A673 (cell line): ENCODE measurements around the gene IL1RN. TPM values are rescaled to one million over a fixed set of nuclear protein-coding genes. Genes with fewer than 3 reads are reported as not detected.

Experiments used
- BruUV-seq: library from RNA; stranded (reverse); fragments of 400-500 nt; replicated peaks from 2 replicates; lab custom pipeline; 2021; lab: Mats Ljungman, UMichigan
- CTCF ChIA-PET: fragments of 300-600 bp; sonication (Branson Sonifier 250); formaldehyde crosslinking; loops from one replicate; lab custom pipeline; 2022; ENCODE audit warnings: antibody characterized with exemption; lab: Charles Lee
- POLR2A ChIA-PET: fragments of 300-600 bp; sonication (Branson Sonifier 250); formaldehyde crosslinking; loops from one replicate; lab custom pipeline; 2022; ENCODE audit warnings: antibody characterized with exemption; ENCODE audit not compliant: low non-redundant PET; lab: Charles Lee
- DNase-seq: peaks from one replicate; pipeline ENCODE4 v3.0.0-alpha.2; 2015; ENCODE audit warnings: low spot score
- H3K27ac ChIP-seq: fragments of 200-600 bp; sonication (generic); 2 replicates; pipeline ENCODE4 v1.5.1; 2016; ENCODE audit warnings: mixed run types, low read depth, mild to moderate bottlenecking, mixed read lengths, antibody characterized with exemption, low read length; ENCODE audit not compliant: poor library complexity, severe bottlenecking
- H3K27me3 ChIP-seq: fragments of 200-600 bp; sonication (generic); replicated peaks from 2 replicates; pipeline ENCODE4 v1.6.1; 2017; ENCODE audit warnings: mixed run types, low read depth, mild to moderate bottlenecking, mixed read lengths, antibody characterized with exemption, low read length; ENCODE audit not compliant: insufficient read depth, poor library complexity
- H3K36me3 ChIP-seq: fragments of 200-600 bp; sonication (generic); 2 replicates; pipeline ENCODE4 v1.6.1; 2016; ENCODE audit warnings: mixed run types, mild to moderate bottlenecking, mixed read lengths, antibody characterized with exemption, low read length; ENCODE audit not compliant: insufficient read depth, poor library complexity, severe bottlenecking
- H3K4me1 ChIP-seq: fragments of 200-600 bp; sonication (generic); 2 replicates; pipeline ENCODE4 v1.6.1; 2017; ENCODE audit warnings: mixed run types, mild to moderate bottlenecking, mixed read lengths, antibody characterized with exemption, low read length; ENCODE audit not compliant: insufficient read depth, poor library complexity, severe bottlenecking
- H3K4me3 ChIP-seq: fragments of 200-600 bp; sonication (generic); 2 replicates; pipeline ENCODE4 v1.5.1; 2016; ENCODE audit warnings: low read depth, mixed run types, mild to moderate bottlenecking, mixed read lengths, low read length; ENCODE audit not compliant: poor library complexity, severe bottlenecking
- H3K9me3 ChIP-seq: fragments of 200-600 bp; sonication (generic); 2 replicates; pipeline ENCODE4 v1.6.1; 2016; ENCODE audit warnings: mixed run types, low read depth, mild to moderate bottlenecking, mixed read lengths, antibody characterized with exemption, low read length; ENCODE audit not compliant: poor library complexity, severe bottlenecking
- EZH2 ChIP-seq: fragments of 200-600 bp; sonication (generic); IDR thresholded peaks from 2 replicates; pipeline ENCODE4 v1.6.1; 2017; ENCODE audit warnings: borderline replicate concordance, low read depth, mild to moderate bottlenecking, mixed read lengths, antibody characterized with exemption, low read length; ENCODE audit not compliant: poor library complexity, severe bottlenecking
- intact Hi-C: fragments of 100-400 bp; cut with micrococcal nuclease; formaldehyde crosslinking; loops from one replicate; pipeline ENCODE4 v1.10.0; 2022; ENCODE audit not compliant: unreplicated experiment
- total RNA-seq: library from RNA; stranded (reverse); gene quantifications from 2 replicates; pipeline ENCODE4 v1.2.3, GENCODE V29; 2021
- TF ChIP-seq, protein P1 (sequence below): fragments of 300-800, 200-600 bp; sonication (generic); conservative IDR thresholded peaks from 2 replicates; pipeline ENCODE4 v1.5.1; 2017; ENCODE audit warnings: low read depth, mild to moderate bottlenecking, antibody characterized with exemption, low read length, moderate library complexity, mixed read lengths

Gene IL1RN
- total RNA-seq, 1 experiment from 2014 or later: not detected

GRCh38 chr2:113079131-113079530 lies 48.3 kb upstream of the IL1RN start:
- H3K36me3 ChIP-seq: no peaks in the 10 kb centered on the region
- POLR2A ChIA-PET: interaction anchor here (0.6 kb wide), 1 partner anchor 96 kb away, joined by 3 read pairs; no protein-coding TSS in a partner anchor
- intact Hi-C loops: no loop called here
- DNase-seq: no peak
- no peak for TF ChIP-seq EZH2
- TF ChIP-seq, protein P1, sequence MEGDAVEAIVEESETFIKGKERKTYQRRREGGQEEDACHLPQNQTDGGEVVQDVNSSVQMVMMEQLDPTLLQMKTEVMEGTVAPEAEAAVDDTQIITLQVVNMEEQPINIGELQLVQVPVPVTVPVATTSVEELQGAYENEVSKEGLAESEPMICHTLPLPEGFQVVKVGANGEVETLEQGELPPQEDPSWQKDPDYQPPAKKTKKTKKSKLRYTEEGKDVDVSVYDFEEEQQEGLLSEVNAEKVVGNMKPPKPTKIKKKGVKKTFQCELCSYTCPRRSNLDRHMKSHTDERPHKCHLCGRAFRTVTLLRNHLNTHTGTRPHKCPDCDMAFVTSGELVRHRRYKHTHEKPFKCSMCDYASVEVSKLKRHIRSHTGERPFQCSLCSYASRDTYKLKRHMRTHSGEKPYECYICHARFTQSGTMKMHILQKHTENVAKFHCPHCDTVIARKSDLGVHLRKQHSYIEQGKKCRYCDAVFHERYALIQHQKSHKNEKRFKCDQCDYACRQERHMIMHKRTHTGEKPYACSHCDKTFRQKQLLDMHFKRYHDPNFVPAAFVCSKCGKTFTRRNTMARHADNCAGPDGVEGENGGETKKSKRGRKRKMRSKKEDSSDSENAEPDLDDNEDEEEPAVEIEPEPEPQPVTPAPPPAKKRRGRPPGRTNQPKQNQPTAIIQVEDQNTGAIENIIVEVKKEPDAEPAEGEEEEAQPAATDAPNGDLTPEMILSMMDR: no peak
- H3K9me3 ChIP-seq: no peaks in the 10 kb centered on the region
- H3K4me1 ChIP-seq: no peaks in the 10 kb centered on the region
- peaks cover 2% of the 10 kb centered on the region for H3K27me3 ChIP-seq
- H3K4me3 ChIP-seq: no peak overlapping the region
- no TSS peak for BruUV-seq
- CTCF ChIA-PET: interaction anchor here (1.9 kb wide), 1 partner anchor 120 kb away, joined by 16 read pairs; no protein-coding TSS in a partner anchor
- no peak overlapping the region for H3K27ac ChIP-seq

DNA sequence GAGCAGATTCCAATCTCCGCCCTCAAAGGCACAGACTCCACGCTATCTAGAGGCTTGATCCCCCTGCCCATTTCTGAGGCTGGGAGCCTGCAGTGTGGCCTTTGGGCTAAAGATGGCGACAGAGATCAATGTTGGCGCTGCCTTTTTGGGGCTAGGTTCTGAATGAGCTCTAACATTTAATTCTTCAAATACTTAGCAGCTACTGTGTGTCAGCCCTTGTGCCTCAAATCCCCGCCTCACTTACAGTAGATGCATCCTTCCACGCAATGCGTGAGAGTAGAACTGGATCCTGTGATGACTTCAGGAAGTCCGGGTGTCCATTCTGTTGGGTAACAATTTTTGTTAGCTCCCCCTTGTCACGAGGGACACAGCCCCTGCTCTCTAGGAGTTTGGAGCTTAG lies 47.3 kb upstream of the IL1RN start:
- TF ChIP-seq, protein P1: peak; percentile 83
- TF ChIP-seq EZH2: no peak
- H3K36me3 ChIP-seq: no peaks in the 10 kb centered on the region
- intact Hi-C loops: loop anchor here (2.0 kb wide), 1 partner anchor 119 kb away; no protein-coding TSS in a partner anchor
- CTCF ChIA-PET: interaction anchor here (0.5 to 1.9 kb wide), 9 partner anchors 21 to 1438 kb away, joined by 3 to 16 read pairs (median 4); no protein-coding TSS in a partner anchor
- H3K4me1 ChIP-seq: no peaks in the 10 kb centered on the region
- DNase-seq: peak; percentile 59
- POLR2A ChIA-PET: no interaction called here
- no peaks in the 10 kb centered on the region for H3K9me3 ChIP-seq
- no peak overlapping the region for H3K4me3 ChIP-seq
- H3K27me3 ChIP-seq: peaks cover 2% of the 10 kb centered on the region
- no peak overlapping the region for H3K27ac ChIP-seq
- no TSS peak for BruUV-seq

DNA sequence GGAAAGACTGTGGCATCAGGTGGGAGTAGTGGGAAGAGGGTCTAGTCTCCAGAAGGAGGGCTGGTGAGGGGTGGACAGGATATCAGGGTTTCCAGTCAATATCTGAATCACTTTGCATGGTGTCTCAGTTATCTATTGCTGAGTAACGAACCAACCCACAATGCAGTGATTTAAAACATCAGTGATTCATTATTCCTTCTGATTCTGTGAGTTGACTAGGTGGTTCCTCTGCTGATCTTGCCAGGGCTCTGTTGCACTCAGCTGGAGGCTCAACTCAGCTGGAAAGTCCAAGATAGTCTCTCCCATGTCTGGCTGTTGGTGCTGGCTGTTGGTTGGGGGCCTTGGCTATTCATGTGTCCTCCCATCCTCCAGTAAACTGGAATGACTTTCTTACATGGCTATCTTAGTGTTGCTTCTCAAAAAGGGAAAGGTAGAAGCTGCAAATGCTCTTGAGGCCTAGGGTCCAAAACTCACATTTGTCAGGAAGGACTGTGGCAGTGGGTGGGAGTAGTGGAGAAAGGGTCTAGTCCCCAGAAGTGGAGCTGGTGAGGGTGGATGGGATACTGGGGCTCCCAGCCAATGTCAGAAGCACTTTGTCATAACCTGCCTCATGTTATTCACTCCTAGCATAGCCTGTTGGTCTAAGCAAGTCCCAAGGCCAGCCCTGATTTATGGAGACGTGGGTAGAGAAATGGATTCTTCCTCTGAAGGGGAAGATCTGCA lies 45.7 kb upstream of the IL1RN start:
- DNase-seq: no peak
- Histone ChIP-seq H3K4me3 (no peak overlapping the region), H3K27ac (no peak overlapping the region), H3K4me1 (no peaks in the 10 kb centered on the region), H3K9me3 (no peaks in the 10 kb centered on the region), H3K27me3 (no peaks in the 10 kb centered on the region), H3K36me3 (no peaks in the 10 kb centered on the region)
- no TSS peak for BruUV-seq
- ChIA-PET CTCF (no interaction called here), POLR2A (no interaction called here)
- no peak for TF ChIP-seq EZH2
- TF ChIP-seq, protein P1: no peak
- intact Hi-C loops: loop anchor here (2.0 kb wide), 1 partner anchor 117 kb away; no protein-coding TSS in a partner anchor
